HG02885 (cell line): ENCODE measurements around the gene ZBTB22.
A peak's percentile ranks its signal among the peaks of the same experiment; 100 is the strongest.
"Not testable (repeated sequence)": the region's sequence is repeated elsewhere in the genome, so short reads cannot be mapped to it uniquely, and the experiment has no call there.

Experiments
- ATAC-seq: cut with Tn5 transposase; IDR thresholded peaks from one replicate; pipeline ENCODE4 v1.9.1; 2021; ENCODE audit warnings: mild to moderate bottlenecking; ENCODE audit not compliant: unreplicated experiment, poor library complexity

ZBTB22 gene

DNA sequence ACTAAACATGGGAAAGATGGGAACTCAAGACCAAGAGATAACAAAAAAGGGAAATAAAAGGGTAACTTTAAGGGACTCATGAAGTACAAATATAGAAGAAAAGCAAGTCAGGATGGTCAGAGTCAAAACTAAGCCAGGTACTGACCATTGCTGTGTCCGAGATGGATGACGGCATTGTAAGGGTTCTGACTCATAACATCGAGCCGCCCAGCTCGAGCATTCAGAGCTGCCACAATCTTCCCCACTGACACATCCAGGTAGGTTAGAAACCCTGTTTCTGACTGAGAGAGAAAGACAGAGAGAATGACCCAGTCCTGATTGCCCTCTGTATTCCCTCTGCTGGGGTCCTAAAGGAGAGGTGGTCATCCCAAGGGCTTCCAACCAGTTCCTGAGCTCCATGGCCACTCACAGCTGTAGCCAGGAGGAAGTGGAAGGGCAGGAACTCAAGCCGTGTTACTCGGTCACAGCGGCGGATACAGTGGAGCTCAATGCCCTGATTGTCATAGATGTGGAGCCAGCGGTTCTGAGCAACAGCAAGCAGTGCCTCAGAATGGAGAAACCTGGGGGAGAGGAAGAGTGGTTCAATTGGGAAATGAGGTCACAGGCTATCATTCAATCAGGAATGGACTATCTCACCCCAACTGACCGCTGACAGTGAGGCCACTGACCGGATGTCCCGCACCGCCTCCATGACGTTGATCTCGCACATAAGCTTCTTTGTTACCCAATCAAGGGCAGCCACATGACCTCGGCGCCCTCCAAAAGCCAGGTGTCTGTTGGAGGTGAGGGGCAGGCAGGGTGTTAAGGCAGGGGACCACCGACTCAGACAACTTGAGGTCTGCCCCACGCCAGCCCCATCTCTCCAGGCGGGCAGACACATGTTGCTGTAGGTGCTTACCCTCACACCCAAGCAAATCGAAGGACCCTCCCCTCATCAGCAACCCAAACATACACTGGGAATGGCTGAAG, 30.3 kb downstream of the ZBTB22 start:
- no peak for ATAC-seq

DNA sequence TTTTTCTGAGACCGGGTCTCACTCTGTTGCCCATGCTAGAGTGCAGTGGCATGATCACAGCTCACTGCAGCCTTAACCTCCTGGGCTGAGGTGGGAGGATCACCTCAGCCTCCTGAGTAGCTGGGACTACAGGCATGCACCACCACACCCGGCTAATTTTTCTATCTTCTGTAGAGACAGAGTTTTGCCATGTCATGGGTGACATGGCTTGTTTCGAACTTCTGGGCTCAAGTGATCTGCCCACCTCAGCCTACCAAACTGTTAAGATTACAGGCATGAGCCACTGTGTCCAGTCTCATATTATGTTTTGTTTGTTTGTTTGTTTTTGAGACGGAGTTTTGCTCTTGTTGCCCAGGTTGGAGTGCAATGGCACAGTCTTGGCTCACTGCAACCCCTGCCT, 32.3 kb downstream of the ZBTB22 start:
- ATAC-seq, result not testable (repeated sequence)

DNA sequence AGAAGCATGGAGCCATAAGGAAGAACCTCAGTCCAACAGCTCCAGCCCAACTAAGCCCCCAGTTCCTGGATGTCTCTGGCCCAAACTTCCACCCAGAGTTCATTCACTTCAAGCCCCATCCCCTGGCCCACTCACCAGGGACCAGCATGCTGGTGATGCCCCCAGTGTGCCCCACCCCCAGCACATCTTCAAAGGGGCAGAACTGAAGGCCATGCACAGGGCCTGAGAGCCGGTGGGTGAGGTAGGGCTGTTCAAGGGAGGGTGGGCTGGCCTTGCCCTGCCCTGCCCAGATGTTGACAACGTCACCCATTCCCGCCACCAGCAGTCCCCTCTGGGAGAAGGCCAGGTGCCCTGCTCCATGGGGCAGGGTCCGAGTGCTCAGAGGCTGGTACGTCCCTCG, 37.0 kb downstream of the ZBTB22 start:
- ATAC-seq, result no peak

GRCh38 chr6:33279971-33280511, 37.5 kb downstream of the ZBTB22 start:
- ATAC-seq, result no peak

GRCh38 chr6:33279257-33279695, 38.3 kb downstream of the ZBTB22 start:
- ATAC-seq, result no peak

DNA sequence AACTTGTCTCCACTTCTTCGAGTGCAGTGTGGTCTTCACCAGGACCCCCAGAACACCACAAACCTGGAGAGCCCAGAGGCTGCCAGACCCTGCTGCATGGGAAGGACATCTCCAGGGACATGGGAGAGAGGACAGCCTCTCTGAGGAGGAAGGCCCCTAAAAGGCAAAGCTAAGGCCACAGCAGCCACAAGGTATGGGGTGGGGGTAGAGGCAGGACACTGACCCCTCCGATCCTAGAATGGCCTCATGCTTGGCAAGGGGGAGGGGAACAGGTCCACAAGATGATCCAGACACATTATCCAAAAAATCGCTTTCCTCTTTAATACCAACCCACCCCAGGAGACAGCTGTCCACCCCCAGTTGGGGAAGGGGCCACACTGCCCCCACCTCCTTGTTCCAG, 38.7 kb downstream of the ZBTB22 start:
- ATAC-seq, result no peak

DNA sequence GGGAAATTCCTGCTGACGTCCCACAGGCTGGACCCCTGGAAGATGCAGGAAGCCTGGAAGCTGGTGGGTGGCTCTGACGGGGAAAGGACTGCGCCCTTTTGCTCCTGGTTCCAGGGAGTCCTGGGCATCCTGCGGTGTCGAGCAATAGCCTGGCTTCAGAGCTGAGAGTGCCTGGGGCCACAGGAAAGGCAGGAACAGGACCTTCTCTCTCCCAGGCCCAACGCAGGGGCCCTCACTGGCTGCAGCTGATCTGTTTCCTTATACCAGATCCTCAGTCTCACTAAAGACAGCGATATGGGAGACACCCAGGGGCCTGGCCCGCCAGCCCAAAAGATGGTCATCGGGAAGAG, 39.2 kb downstream of the ZBTB22 start:
- no peak for ATAC-seq

- no peak for ATAC-seq
Observed at GRCh38 chr6:33277663-33278391, 39.7 kb downstream of the ZBTB22 start.

DNA sequence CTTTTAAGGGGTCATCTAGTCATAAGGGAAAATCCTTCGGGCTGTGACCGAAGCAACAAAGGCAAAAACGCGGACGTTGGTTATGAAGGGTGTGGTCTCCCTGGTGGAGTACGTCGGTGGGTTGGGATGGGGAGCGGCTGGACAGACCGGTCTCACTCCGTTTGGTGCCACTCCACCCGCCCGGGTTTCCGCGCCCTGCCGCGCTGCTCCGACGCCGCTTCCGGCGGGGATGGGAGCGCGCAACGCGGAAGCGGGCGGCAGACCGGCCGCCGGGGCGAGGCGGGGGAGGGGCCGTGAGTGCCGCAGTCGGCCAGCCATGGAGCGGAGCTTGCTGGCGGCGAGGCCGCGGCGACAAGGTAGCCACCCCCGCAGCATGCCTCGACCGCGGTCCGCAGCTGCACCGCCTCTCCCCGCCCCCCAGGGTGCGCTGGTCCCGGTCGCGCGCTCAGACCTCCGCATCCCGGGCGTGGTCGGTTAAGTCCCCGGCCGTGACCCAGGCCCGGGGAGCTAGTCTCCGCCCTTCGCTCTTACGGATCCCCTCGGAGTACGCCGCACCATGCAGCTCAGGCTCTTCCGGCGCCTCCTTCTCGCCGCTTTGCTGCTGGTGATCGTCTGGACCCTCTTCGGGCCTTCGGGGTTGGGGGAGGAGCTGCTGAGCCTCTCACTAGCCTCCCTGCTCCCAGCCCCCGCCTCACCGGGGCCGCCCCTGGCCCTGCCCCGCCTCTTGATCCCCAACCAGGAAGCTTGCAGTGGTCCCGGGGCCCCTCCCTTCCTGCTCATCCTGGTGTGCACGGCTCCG, 40.5 kb downstream of the ZBTB22 start, which contains the start of gene B3GALT4:
Gene B3GALT4 (plus strand): TSS at position 260 of the 799 bp plus-strand sequence. CDS start 297 bp downstream, at position 557.
- ATAC-seq, result peak; percentile 63

DNA sequence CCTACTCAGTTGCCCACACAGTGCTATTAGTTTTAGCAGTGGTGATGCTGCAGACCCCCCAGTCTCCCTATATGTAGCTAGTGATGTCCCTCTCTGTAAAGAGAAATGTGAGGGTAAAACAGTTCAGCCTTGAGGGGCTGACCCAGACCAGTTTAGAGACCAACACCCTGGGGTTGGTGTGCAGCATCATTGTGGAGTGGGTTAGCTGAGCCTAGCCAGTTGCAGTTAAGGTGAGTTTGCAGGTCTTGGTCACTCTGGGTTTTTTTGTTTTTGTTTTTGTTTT, 41.0 kb downstream of the ZBTB22 start:
- ATAC-seq, result no peak

GRCh38 chr6:33275795-33276580, 41.6 kb downstream of the ZBTB22 start:
- not testable (repeated sequence) for ATAC-seq

DNA sequence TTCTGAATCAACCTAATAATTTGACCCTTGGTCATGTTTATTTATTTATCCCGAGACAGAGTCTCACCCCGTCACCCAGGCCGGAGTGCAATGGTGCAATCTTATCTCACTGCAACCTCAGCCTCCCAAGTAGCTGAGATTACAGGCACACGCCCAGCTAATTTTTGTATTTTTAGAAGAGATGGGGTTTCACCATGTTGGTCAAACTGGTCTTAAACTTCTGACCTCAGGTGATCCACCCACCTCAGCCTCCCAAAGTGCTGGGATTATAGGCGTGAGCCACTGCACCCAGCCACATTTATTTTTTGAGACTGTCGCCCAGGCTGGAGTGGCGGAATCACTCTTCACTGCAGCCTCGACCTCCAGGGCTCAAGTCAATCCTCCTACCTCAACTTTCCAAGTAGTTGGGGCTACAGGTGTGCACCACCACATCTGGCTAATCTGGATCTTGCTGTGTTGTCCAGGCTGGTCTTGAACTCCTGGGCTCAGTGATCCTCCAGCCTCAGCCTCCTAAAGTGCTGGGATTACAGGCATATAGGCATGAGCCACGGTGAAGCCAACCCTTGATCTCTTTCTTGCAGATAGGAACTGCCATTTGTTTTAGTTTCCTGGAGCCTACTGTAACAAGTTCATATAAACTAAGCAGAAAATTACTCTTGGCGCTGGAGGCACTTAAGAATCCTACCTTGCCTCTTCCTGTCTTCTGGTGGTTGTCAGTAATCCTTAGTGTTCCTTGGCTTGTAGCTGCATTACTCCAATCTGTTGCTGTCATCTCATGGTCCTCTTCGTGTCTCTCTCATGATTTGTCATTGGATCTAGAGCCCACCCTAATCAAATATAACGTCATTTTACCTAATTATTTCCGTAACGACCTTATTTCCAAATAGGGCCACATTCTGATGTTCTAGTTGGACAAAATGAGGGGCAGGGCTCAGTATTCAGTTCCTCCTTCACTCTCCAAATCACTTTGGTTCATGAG, 43.3 kb downstream of the ZBTB22 start:
- no peak for ATAC-seq

GRCh38 chr6:33273129-33273923, 44.2 kb downstream of the ZBTB22 start:
- ATAC-seq, result no peak

DNA sequence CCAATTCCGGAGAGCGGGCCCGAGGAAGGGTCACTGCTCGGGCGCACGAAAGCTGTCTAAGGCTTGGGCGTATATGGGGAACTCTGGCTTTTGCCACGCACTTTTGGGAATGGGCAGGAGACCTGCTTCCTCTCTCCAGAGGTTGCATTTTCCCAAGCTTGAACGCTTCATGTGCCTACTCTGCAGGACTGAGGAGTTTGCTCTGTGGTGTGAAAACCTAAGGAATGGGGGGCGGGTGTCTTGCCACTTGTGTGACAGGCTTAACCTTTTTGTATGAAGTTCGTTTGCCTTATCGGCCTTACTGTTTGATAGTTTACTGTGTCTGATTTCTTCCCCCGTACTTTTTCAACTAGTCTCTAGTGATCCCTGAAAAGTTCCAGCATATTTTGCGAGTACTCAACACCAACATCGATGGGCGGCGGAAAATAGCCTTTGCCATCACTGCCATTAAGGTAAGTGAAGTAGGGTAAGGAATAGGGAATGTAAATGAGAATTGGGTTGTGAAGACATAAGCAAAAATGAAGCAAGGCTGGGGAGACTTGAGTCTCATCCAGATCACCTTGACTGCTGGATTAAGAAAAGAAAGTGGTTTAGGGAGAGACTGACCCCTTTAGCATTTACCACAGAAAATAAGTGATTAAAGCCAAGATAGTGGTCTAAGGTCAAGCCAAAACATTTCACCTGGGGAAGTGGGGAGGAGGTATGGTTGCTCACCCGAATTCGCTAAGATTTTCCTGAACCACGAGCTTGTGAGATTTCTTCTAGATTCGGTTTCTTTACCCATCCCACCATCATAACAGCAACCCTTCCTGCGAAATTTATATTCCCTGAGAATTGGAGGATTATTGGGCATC, 45.0 kb downstream of the ZBTB22 start:
- peak; percentile 19 for ATAC-seq

DNA sequence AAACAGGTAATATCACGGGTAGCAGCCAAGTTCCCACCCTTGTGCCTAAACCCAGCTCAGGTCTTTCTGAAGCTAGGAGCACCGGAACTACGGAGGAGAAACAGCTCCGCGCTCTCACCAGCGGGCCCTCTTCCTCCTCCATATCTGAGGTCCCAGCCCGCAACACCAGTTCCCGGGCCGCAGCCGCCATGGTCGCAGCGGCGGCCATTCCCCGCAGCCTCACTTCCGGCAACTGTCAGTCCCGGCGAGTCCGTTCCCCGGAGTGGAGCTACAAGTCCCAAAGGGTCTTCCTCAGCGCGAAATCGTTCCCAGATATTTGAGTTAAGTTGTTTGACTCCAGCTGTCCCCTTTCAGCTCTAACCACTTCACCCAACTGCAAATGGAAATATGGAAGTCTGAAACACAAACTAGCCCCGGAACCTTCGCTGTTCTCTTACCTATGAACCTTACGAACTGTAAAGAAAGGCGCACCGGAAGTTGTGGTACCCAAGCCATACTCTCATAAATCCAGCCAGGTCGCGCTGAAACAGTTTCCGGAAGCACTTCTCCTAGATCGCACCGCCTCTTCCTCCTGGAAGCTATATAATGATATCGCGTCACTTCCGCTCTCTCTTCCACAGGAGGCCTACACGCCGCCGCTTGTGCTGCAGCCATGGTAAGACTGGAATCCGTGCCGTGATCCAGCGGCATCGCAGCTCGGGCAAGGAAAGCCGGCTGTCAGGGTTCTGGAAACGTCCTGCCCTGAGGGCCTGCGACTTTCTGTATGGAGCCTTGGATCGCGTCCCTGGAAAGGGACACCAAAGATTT, 45.9 kb downstream of the ZBTB22 start, which contains the start of the genes RPS18 and VPS52:
Gene RPS18 (plus strand): TSS at position 608 of the 807 bp plus-strand sequence. CDS start 45 bp downstream, at position 653.
Gene VPS52 (minus strand): TSS at position 409 of the 807 bp plus-strand sequence. CDS start 201 bp downstream, at position 208.
- peak; percentile 88 for ATAC-seq

DNA sequence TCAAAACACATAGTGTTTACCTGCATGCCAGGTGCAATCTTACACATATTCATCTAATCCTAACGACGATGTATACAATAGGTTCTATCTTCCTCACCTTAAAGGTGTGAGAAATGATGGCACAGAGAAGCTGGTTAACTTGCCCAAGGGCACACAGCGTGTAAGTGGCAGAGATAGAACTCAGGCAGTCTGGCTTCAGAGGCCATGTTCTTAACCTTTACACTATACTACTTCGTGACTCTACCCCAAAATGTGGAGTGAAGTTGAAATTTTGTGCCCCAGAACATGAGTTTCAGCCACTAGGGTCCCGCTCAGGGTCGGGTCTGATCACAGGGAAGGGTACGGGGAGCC, 46.5 kb downstream of the ZBTB22 start:
- ATAC-seq, result peak; percentile 12
